GM12872 (cell line): Measurements from ENCODE around the gene KLF8.

Experiments
- CTCF ChIP-seq: IDR thresholded peaks from 3 replicates; pipeline ENCODE4 v1.5.1; 2011; ENCODE audit warnings: low read depth, mild to moderate bottlenecking, low read length, moderate library complexity; ENCODE audit not compliant: insufficient read depth

KLF8 gene

GRCh38 chrX:56310581-56310980 is 78.4 kb downstream of the KLF8 start:
- TF ChIP-seq CTCF: no peak

- no peak for TF ChIP-seq CTCF
These were observed 81.2 kb downstream of the KLF8 start for GRCh38 chrX:56313308-56313707.

- TF ChIP-seq CTCF: no peak
These were observed 82.2 kb downstream of the KLF8 start for GRCh38 chrX:56314334-56314733.

GRCh38 chrX:56318076-56318475 is 85.9 kb downstream of the KLF8 start:
- no peak for TF ChIP-seq CTCF

- no peak for TF ChIP-seq CTCF
These were observed 87.0 kb downstream of the KLF8 start for GRCh38 chrX:56319165-56319564.
